H1 (cell line): ENCODE results near the gene ILF2. TPM values are rescaled to one million over a fixed set of nuclear protein-coding genes. Genes with fewer than 3 reads are reported as not detected.

Source experiments
- CTCF ChIA-PET: fragments of 300-600 bp; sonication (Branson Sonifier 250); formaldehyde crosslinking; loops from one replicate; lab custom pipeline; 2021; ENCODE audit not compliant: partially characterized antibody; lab: Charles Lee
- POLR2A ChIA-PET: fragments of 300-600 bp; sonication (Branson Sonifier 250); formaldehyde crosslinking; loops from one replicate; lab custom pipeline; 2021; ENCODE audit warnings: inconsistent platforms; ENCODE audit not compliant: partially characterized antibody; lab: Charles Lee
- DNase-seq, 2 experiments: peaks; one replicate each; pipeline versions ENCODE4 v3.0.0 to v3.0.0-alpha.2; 2010 to 2022; ENCODE audit warnings: low spot score in 2 of 2, low read depth in 1 of 2, mixed read lengths in 1 of 2
- FAIRE-seq: peaks from 2 replicates; lab custom pipeline; 2011; peaks lifted over from hg19 to GRCh38; lab: Jason Lieb, UNC
- H2AFZ ChIP-seq: 2 replicates; pipeline ENCODE4 v1.8.1; 2012; ENCODE audit warnings: low read length, inconsistent platforms
- H2AK5ac ChIP-seq: 2 replicates; pipeline ENCODE4 v1.6.1; 2013; ENCODE audit warnings: low read depth, low read length
- H2BK120ac ChIP-seq: replicated peaks from 2 replicates; pipeline ENCODE3; 2013; ENCODE audit warnings: low read depth, low read length, inconsistent platforms
- H2BK12ac ChIP-seq: 2 replicates; pipeline ENCODE4 v1.6.1; 2013; ENCODE audit warnings: low read depth, low read length
- H2BK15ac ChIP-seq: 2 replicates; pipeline ENCODE4 v1.6.1; 2013; ENCODE audit warnings: low read length
- H2BK20ac ChIP-seq: 2 replicates; pipeline ENCODE4 v1.6.1; 2013; ENCODE audit warnings: low read length
- H2BK5ac ChIP-seq: 2 replicates; pipeline ENCODE4 v1.6.1; 2013; ENCODE audit warnings: low read depth, low read length
- H3K14ac ChIP-seq: 2 replicates; pipeline ENCODE4 v1.6.1; 2013; ENCODE audit warnings: inconsistent platforms; ENCODE audit not compliant: insufficient read length
- H3K18ac ChIP-seq: 2 replicates; pipeline ENCODE4 v1.6.1; 2013; ENCODE audit warnings: low read length; ENCODE audit errors: extremely low read depth
- H3K23ac ChIP-seq: 2 replicates; pipeline ENCODE4 v1.6.1; 2013; ENCODE audit warnings: inconsistent platforms; ENCODE audit not compliant: insufficient read length
- H3K23me2 ChIP-seq: 2 replicates; pipeline ENCODE4 v1.6.1; 2013; ENCODE audit warnings: low read depth, low read length
- H3K27ac ChIP-seq: 2 replicates; pipeline ENCODE4 v1.6.1; 2011; ENCODE audit warnings: low read depth, low read length, inconsistent platforms
- H3K27me3 ChIP-seq, 4 experiments: replicated peaks in 1 of 4; 1 replicate in 1 of 4; 2 replicates in 3 of 4; pipeline versions ENCODE4 v1.6.1 to v1.8.1; 2011 to 2013; ENCODE audit warnings: low read length in 3 of 4, mild to moderate bottlenecking in 3 of 4, inconsistent platforms in 2 of 4, mixed read lengths in 2 of 4, moderate library complexity in 1 of 4; ENCODE audit not compliant: control insufficient read depth in 3 of 4, insufficient read depth in 3 of 4; ENCODE audit errors: extremely low read depth in 1 of 4
- H3K36me3 ChIP-seq, 4 experiments: 2 replicates each; pipeline versions ENCODE4 v1.6.1 to v1.8.1; 2011 to 2013; ENCODE audit warnings: mild to moderate bottlenecking in 4 of 4, low read length in 3 of 4, moderate library complexity in 2 of 4, control low read depth in 1 of 4, inconsistent platforms in 1 of 4; ENCODE audit not compliant: insufficient read depth in 4 of 4, control insufficient read depth in 2 of 4
- H3K4ac ChIP-seq: replicated peaks from 2 replicates; pipeline ENCODE3; 2013; ENCODE audit warnings: low read length, low read depth, mixed read lengths, inconsistent platforms; ENCODE audit not compliant: insufficient read length
- H3K4me1 ChIP-seq, 4 experiments: replicated peaks in 1 of 4; 1 replicate in 1 of 4; 2 replicates in 3 of 4; pipeline versions ENCODE4 v1.6.1 to v1.8.1; 2011 to 2013; ENCODE audit warnings: low read length in 3 of 4, inconsistent platforms in 2 of 4, mixed read lengths in 1 of 4; ENCODE audit not compliant: insufficient read depth in 4 of 4, control insufficient read depth in 3 of 4
- H3K4me2 ChIP-seq, 2 experiments: 2 replicates each; pipeline versions ENCODE4 v1.6.1 to v1.8.1; 2011 to 2013; ENCODE audit warnings: low read depth in 2 of 2, low read length in 2 of 2, control low read depth in 1 of 2, inconsistent platforms in 1 of 2, mild to moderate bottlenecking in 1 of 2; ENCODE audit not compliant: insufficient read depth in 1 of 2
- H3K4me3 ChIP-seq, 4 experiments: fragments of 200-600, 300-600 bp in 1 of 4; sonication (generic), shearing (Covaris generic), sonication (Bioruptor Twin) in 1 of 4; 2 replicates each; pipeline versions ENCODE4 v1.5.1 to v1.8.1; 2011 to 2016; ENCODE audit warnings: low read length in 4 of 4, low read depth in 3 of 4, control low read depth in 2 of 4, inconsistent platforms in 2 of 4, mild to moderate bottlenecking in 2 of 4, mixed read lengths in 1 of 4, moderate library complexity in 1 of 4; ENCODE audit not compliant: insufficient read depth in 2 of 4; ENCODE audit errors: extremely low read depth in 1 of 4
- H3K56ac ChIP-seq: replicated peaks from 2 replicates; pipeline ENCODE3; 2013; ENCODE audit warnings: low read depth, mild to moderate bottlenecking, mixed read lengths, low read length, inconsistent platforms; ENCODE audit not compliant: insufficient read length
- H3K79me1 ChIP-seq: 2 replicates; pipeline ENCODE4 v1.6.1; 2013; ENCODE audit warnings: low read depth, low read length, control low read depth
- H3K79me2 ChIP-seq, 2 experiments: 2 replicates each; pipeline versions ENCODE4 v1.6.1 to v1.8.1; 2012 to 2013; ENCODE audit warnings: low read length in 2 of 2, mild to moderate bottlenecking in 2 of 2, inconsistent platforms in 1 of 2; ENCODE audit not compliant: insufficient read depth in 2 of 2, control insufficient read depth in 1 of 2
- H3K9ac ChIP-seq, 4 experiments: replicated peaks in 1 of 4; 1 replicate in 1 of 4; 2 replicates in 3 of 4; pipeline versions ENCODE4 v1.6.1 to v1.8.1; 2011 to 2013; ENCODE audit warnings: low read depth in 3 of 4, low read length in 3 of 4, control low read depth in 2 of 4, mild to moderate bottlenecking in 2 of 4, moderate library complexity in 2 of 4, inconsistent platforms in 1 of 4; ENCODE audit errors: extremely low read depth in 1 of 4
- H3K9me3 ChIP-seq, 2 experiments: 2 replicates each; pipeline versions ENCODE4 v1.6.1 to v1.8.1; 2012 to 2013; ENCODE audit warnings: mild to moderate bottlenecking in 2 of 2, moderate library complexity in 2 of 2, control low read depth in 1 of 2, inconsistent platforms in 1 of 2, low read depth in 1 of 2, low read length in 1 of 2, mixed read lengths in 1 of 2; ENCODE audit not compliant: insufficient read depth in 2 of 2
- H4K20me1 ChIP-seq, 2 experiments: replicated peaks in 1 of 2; 2 replicates each; pipeline versions ENCODE3 to v1.8.1; 2011 to 2013; ENCODE audit warnings: inconsistent platforms in 2 of 2, low read length in 2 of 2, mild to moderate bottlenecking in 1 of 2; ENCODE audit not compliant: insufficient read depth in 2 of 2, control insufficient read depth in 1 of 2
- H4K5ac ChIP-seq: 2 replicates; pipeline ENCODE4 v1.6.1; 2013; ENCODE audit warnings: low read length, low read depth, mixed read lengths, inconsistent platforms; ENCODE audit not compliant: insufficient read length
- H4K8ac ChIP-seq: 2 replicates; pipeline ENCODE4 v1.8.0; 2013; ENCODE audit warnings: mild to moderate bottlenecking, moderate library complexity, low read length, inconsistent platforms; ENCODE audit not compliant: insufficient read depth; ENCODE audit errors: extremely low read depth
- H4K91ac ChIP-seq: replicated peaks from 2 replicates; pipeline ENCODE3; 2013; ENCODE audit warnings: low read length, mixed read lengths, inconsistent platforms; ENCODE audit not compliant: insufficient read length
- BACH1 ChIP-seq: IDR thresholded peaks from 2 replicates; pipeline ENCODE4 v1.6.1; 2012; ENCODE audit warnings: low read length, improper control_type of control experiment
- BRCA1 ChIP-seq: IDR thresholded peaks from 2 replicates; pipeline ENCODE4 v1.6.1; 2012; ENCODE audit warnings: low read depth, low read length, improper control_type of control experiment
- CTBP2 ChIP-seq: IDR thresholded peaks from 2 replicates; pipeline ENCODE4 v1.7.0; 2011; ENCODE audit warnings: borderline replicate concordance, mild to moderate bottlenecking, moderate library complexity, mixed read lengths, low read length; ENCODE audit not compliant: insufficient read depth, insufficient read length
- FOSL1 ChIP-seq: IDR thresholded peaks from 2 replicates; pipeline ENCODE4 v1.6.1; 2011; ENCODE audit warnings: mild to moderate bottlenecking, low read depth, low read length, moderate library complexity; ENCODE audit not compliant: insufficient read depth
- GTF2F1 ChIP-seq: IDR thresholded peaks from 2 replicates; pipeline ENCODE4 v1.6.1; 2012; ENCODE audit warnings: low read depth, low read length, improper control_type of control experiment, borderline replicate concordance
- HDAC6 ChIP-seq: IDR thresholded peaks from one replicate; pipeline ENCODE4 v1.7.1; 2012; ENCODE audit warnings: low read depth, mild to moderate bottlenecking, inconsistent platforms, low read length, moderate library complexity
- JUN ChIP-seq: IDR thresholded peaks from 2 replicates; pipeline ENCODE4 v1.6.1; 2011; ENCODE audit warnings: low read depth, mild to moderate bottlenecking, improper control_type of control experiment, low read length
- KDM1A ChIP-seq: fragments of 200-600, 300-600 bp; sonication (generic); IDR thresholded peaks from 2 replicates; pipeline ENCODE4 v1.7.1; 2016; ENCODE audit warnings: mild to moderate bottlenecking, low read length, borderline replicate concordance
- KDM5A ChIP-seq: fragments of 200-600 bp; IDR thresholded peaks from 2 replicates; pipeline ENCODE4 v1.7.1; 2012; ENCODE audit warnings: mild to moderate bottlenecking, low read length, inconsistent platforms, mixed read lengths
- PHF8 ChIP-seq: fragments of 200-600 bp; sonication (generic); conservative IDR thresholded peaks from 2 replicates; pipeline ENCODE4 v1.7.1; 2012; ENCODE audit warnings: low read depth, mild to moderate bottlenecking, inconsistent platforms, low read length, moderate library complexity
- TCF12 ChIP-seq: IDR thresholded peaks from 2 replicates; pipeline ENCODE4 v1.6.1; 2011; ENCODE audit warnings: low read depth, mild to moderate bottlenecking, low read length
- TEAD4 ChIP-seq: IDR thresholded peaks from 2 replicates; pipeline ENCODE4 v1.6.1; 2012; ENCODE audit warnings: low read depth, low read length, inconsistent platforms, mixed read lengths
- YY1 ChIP-seq: IDR thresholded peaks from 2 replicates; pipeline ENCODE4 v1.6.1; 2011; ENCODE audit warnings: low read depth, mild to moderate bottlenecking, low read length
- ZNF274 ChIP-seq: IDR thresholded peaks from 2 replicates; pipeline ENCODE4 v1.7.0; 2012; ENCODE audit warnings: low read length, borderline replicate concordance; ENCODE audit errors: extremely low read depth
- WGBS, 2 experiments: shearing (Covaris generic) in 1 of 2; methylation state at CpG; one replicate each; pipeline versions ENCODE4 v1.1.6 to v1.1.7; 2013 to 2015; ENCODE audit warnings: low lambda C conversion rate in 2 of 2, mixed read lengths in 2 of 2, inconsistent platforms in 1 of 2, low coverage in 1 of 2, missing lambda C conversion rate in 1 of 2; ENCODE audit not compliant: insufficient replicate concordance in 2 of 2, insufficient coverage in 1 of 2, insufficient read length in 1 of 2; ENCODE audit errors: extremely low coverage in 1 of 2, missing lambda C conversion rate in 1 of 2; 5-methylcytosine and 5-hydroxymethylcytosine counted together
- polyA plus RNA-seq, 7 experiments: library from polyadenylated mRNA; depleted of rRNA in 3 of 7; stranded (reverse) in 5 of 7; unstranded in 2 of 7; fragments of >200 nt in 5 of 7; fragments of 200-250 nt in 2 of 7; gene quantifications; 1 replicate in 5 of 7; 2 replicates in 1 of 7; 4 replicates in 1 of 7; pipeline versions ENCODE4 v1.2.1 to v1.2.3, GENCODE V29; 2011 to 2013; ENCODE audit warnings: missing spikeins in 2 of 7, mixed read lengths in 2 of 7
- total RNA-seq: library from RNA; stranded (reverse); fragmentation: NEBNext Ultra II Directional; extraction: Animal tissue kit (Norgen Biotek cat#: 25700); gene quantifications from 2 replicates; pipeline ENCODE4 v1.2.1, GENCODE V29; 2021

ILF2 gene
- total and polyA plus RNA-seq, 2 of the 8 experiments (the other 6 are each of a cell fraction or from before 2014, with no cell fraction given) = 389 to 474 TPM

DNA sequence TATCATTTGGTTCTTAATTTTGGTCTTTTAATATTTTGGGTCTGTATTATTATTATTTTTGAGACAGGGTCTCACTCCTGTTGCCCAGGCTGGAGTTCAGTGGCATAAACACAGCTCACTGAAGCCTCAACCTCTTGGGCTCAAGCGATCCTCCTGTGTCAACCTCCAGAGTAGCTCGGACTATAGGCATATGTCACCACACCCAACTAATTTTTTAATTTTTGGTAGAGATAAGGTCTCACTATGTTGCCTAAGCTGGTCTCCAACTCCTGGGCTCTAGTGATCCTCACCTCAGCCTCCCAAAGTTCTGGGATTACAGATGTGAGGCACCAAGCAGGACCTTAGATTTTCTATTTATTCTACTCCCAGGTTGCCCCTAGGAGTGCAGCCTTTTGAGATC is 2.7 kb upstream of the ILF2 start:
- Histone ChIP-seq H2BK120ac (no peak overlapping the region), H3K27me3 (peaks cover 0 to 9% (median 2%) of the 10 kb centered on the region in 4 experiments; a peak in 4 of 7 replicates), H3K56ac (no peak overlapping the region), H3K9ac (no peak overlapping the region), H2BK5ac (no peak overlapping the region), H4K5ac (no peak overlapping the region), H3K4ac (no peak overlapping the region), H3K36me3 (peaks cover 5 to 12% (median 12%) of the 10 kb centered on the region in 4 experiments; a peak in 7 of 8 replicates), H4K8ac (no peak overlapping the region), H2BK20ac (no peak overlapping the region), H3K14ac (no peak overlapping the region), H3K79me2 (peaks cover 11 to 22% of the 10 kb centered on the region in 2 experiments), H2AFZ (no peak overlapping the region), H3K4me3 (no peak overlapping the region), H3K9me3 (no peaks in the 10 kb centered on the region), H4K91ac (no peak overlapping the region), H2AK5ac (no peak overlapping the region), H3K79me1 (no peaks in the 10 kb centered on the region; the same call in 1 of the 2 replicates), H2BK15ac (no peak overlapping the region), H4K20me1 (peaks cover 0 to 1% of the 10 kb centered on the region in 2 experiments), H3K4me2 (no peak overlapping the region), H3K18ac (no peak overlapping the region), H3K4me1 (peaks cover 0 to 9% (median 5%) of the 10 kb centered on the region in 4 experiments; a peak in 4 of 7 replicates), H3K23me2 (peaks cover 14% of the 10 kb centered on the region), H3K27ac (no peak overlapping the region), H2BK12ac (no peak overlapping the region), H3K23ac (no peak overlapping the region)
- WGBS, 2 experiments = 87% methylated on average over 2 of the region's 2 CpGs; no CpG with 5 or more reads in 1 of the 2 experiments
- ChIA-PET CTCF (interaction anchor here (0.6 to 11.7 kb wide), 4 partner anchors 43 to 95 kb away, joined by 3 to 172 read pairs (median 4); no protein-coding TSS in a partner anchor), POLR2A (interaction anchor here (0.8 to 19.8 kb wide), 5 partner anchors 9 to 267 kb away, joined by 3 to 343 read pairs (median 8); partner anchors contain the start of genes SLC27A3 and SNAPIN)
- DNase-seq = no peak
- no peak for FAIRE-seq
- TF ChIP-seq TCF12 (no peak), BRCA1 (no peak), BACH1 (no peak), CTBP2 (no peak), FOSL1 (no peak), PHF8 (no peak), YY1 (no peak), KDM5A (no peak), ZNF274 (no peak), HDAC6 (no peak), JUN (no peak), KDM1A (no peak), GTF2F1 (no peak), TEAD4 (no peak)
